Measurements from ENCODE around the gene THSD4.

DNA sequence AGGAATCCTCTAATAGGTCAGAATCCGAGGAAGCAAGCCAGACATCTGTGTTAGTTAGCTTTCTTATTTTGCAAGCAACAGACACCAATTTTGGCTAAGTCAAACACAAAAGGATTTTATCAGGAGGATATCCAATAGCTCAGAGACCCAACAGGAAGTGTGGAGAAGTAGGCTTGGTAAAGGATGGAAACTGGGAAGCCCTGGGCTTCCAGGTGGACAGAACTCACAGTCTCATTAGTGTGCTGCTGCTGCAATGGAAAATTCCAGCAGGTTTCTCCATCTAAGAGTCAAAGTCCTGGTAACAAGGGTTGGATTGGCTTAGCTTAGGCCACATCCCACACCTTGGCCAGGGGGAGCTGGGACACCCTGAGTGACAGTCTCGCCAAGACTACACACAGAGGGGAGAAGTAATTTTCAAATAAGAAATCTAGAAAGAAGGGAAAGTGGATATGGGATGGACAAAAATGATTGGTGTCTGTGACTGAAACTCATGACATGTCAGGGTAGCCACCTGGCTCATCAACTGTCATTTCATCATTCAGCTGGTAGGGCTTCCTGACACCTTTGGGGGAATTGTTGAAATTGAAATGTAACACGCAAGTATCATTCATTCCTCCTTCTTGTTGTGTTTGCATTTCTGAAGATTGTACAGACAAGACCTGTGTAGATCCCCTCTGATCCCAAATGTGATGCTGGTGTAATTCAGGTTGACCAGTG, 158.6 kb downstream of the THSD4 start:
- TF ChIP-seq, protein P1, sequence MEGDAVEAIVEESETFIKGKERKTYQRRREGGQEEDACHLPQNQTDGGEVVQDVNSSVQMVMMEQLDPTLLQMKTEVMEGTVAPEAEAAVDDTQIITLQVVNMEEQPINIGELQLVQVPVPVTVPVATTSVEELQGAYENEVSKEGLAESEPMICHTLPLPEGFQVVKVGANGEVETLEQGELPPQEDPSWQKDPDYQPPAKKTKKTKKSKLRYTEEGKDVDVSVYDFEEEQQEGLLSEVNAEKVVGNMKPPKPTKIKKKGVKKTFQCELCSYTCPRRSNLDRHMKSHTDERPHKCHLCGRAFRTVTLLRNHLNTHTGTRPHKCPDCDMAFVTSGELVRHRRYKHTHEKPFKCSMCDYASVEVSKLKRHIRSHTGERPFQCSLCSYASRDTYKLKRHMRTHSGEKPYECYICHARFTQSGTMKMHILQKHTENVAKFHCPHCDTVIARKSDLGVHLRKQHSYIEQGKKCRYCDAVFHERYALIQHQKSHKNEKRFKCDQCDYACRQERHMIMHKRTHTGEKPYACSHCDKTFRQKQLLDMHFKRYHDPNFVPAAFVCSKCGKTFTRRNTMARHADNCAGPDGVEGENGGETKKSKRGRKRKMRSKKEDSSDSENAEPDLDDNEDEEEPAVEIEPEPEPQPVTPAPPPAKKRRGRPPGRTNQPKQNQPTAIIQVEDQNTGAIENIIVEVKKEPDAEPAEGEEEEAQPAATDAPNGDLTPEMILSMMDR (IDR thresholded peaks at IDR 0.05; ENCODE audit: low read depth, low read length): no peak
- no peak for TF ChIP-seq EZH2phosphoT487 (IDR thresholded peaks at IDR 0.05; ENCODE audit: low read depth)

All from OCI-LY3 (cell line).